NK-92 (cell line): ENCODE measurements around the gene CFAP97D2.
"Not testable (repeated sequence)": the region's sequence is repeated elsewhere in the genome, so short reads cannot be mapped to it uniquely, and the experiment has no call there.

Experiments
- DNase-seq: peaks from one replicate; lab custom pipeline; 2025; ENCODE audit not compliant: unreplicated experiment; lab: John Stamatoyannopoulos, UW

Gene CFAP97D2

GRCh38 chr13:114157869-114158495 is 21.1 kb upstream of the CFAP97D2 start:
- DNase-seq, result no peak

DNA sequence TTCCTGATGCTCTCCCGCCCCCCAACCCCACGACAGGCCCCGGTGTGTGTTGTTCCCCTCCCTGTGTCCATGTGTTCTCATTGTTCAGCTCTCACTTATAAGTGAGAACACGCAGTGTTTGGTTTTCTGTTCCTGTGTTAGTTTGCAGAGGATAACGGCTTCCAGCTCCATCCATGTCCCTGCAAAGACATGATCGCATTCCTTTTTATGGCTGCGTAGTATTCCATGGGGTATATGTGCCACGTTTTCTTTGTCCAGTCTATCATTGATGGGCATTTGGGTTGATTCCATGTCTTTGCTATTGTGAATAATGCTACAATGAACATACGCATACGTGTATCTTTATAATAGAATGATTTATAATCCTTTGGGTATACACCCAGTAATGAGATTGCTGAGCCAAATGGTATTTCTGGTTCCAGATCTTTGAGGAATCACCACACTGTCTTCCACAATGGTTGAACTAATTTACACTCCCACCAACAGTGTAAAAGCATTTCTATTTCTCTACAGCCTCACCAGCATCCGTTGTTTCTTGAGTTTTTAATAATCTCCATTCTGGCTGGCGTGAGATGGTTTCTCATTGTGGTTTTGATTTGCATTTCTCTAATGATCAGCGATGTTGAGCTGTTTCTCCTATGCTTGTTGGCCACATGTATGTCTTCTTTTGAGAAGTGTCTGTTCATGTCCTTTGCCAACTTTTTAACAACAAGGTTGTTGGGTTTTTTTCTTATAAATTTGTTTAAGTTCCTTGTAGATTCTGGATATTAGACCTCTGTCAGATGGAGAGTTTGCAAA is 20.0 kb upstream of the CFAP97D2 start:
- DNase-seq, result not testable (repeated sequence)

DNA sequence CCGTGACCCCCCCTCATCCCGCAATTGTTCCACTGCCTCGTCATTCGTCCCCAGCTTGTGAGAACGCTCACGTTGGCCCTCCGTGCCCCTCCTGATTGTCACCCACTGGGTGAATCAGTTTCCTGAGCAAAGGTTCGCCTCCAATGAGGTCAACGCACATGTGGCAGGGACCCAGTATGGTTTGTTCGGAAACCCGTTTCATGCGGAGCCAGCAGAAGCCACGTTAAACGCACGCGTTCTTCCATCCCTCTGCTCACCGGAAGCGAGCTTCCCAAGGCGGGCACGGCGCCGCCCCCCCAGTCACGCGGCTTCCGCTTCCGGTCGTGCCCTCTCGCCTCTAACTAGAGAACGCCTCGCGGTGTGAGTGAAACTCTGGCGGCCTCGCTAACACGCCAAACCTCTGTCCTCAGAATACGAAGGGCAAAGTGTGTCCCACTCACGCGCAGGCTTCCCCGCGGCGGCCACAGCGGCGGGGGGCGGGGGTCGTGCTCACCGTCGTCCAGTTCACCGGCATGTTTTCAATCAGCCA is 18.0 kb upstream of the CFAP97D2 start:
- no peak for DNase-seq

DNA sequence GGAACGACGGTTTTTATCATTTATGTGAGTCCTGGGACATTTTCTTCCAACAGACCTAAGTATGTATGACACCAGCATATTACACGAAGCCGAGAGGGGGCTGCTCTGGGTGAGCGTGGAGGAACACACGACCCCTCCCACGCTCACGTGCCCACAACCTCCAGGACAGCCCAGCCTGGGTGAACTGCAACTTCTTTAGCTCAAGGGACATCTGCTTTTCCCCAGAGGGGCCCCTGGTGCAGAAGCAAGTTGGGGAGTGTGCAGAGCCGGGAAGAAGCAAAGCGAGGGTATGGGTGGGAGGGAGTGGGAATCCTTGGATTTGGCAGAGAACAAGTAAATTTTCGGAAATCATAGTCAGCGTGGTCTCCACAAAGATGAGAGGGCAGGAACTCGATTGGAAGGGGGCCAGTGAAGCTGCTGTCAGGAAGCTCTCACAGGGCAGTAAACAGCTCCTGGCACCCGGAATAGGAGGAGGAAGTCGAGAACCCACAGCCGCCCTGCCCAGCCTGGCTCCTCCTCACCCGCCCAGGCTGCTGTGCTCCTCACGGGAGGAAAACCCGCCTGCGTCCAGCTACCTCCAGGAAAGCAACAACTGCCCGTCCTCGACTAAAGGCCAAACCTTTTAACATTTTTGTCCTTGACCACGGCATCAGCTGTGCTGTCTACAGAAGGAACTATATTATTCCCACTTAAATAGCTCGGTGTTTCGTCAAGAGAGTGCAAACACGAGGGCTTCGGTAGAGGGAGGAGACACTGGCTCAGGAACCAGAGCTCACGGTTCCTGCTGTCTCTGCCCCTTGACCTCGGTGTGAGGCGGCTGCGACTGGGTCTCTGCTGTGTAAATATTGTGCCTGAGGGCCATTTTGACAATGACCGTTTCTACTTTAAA is 17.2 kb upstream of the CFAP97D2 start:
- DNase-seq, result no peak

GRCh38 chr13:114162533-114162922 is 16.5 kb upstream of the CFAP97D2 start:
- no peak for DNase-seq

DNA sequence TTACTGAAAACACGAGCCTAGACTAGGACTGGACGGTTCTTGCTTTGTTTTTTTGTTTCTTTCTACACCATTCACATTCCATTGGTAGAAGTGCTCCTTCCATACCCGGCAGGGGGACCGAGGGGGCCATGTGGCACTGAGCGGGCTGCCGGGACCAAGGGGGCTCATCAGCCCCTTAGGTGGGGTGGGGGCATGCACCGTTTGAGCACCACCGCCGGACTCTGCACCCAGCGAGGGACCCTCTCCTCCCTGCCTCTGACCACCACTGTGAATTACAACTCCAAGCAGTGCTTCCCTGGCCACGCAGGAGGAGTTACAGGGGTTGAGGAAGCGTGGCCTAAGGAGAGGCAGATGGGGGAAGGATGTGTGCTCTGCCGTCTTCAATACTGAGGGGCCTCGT is 15.0 kb upstream of the CFAP97D2 start:
- DNase-seq, result no peak

GRCh38 chr13:114164681-114165429 is 14.2 kb upstream of the CFAP97D2 start:
- no peak for DNase-seq

GRCh38 chr13:114166381-114167131 is 12.5 kb upstream of the CFAP97D2 start:
- no peak for DNase-seq

GRCh38 chr13:114167426-114167825 is 11.6 kb upstream of the CFAP97D2 start:
- no peak for DNase-seq

GRCh38 chr13:114167885-114168284 is 11.2 kb upstream of the CFAP97D2 start:
- DNase-seq, result no peak

- no peak for DNase-seq
Measured at GRCh38 chr13:114173272-114173671, 5.8 kb upstream of the CFAP97D2 start.

GRCh38 chr13:114173745-114174144 is 5.3 kb upstream of the CFAP97D2 start:
- no peak for DNase-seq

DNA sequence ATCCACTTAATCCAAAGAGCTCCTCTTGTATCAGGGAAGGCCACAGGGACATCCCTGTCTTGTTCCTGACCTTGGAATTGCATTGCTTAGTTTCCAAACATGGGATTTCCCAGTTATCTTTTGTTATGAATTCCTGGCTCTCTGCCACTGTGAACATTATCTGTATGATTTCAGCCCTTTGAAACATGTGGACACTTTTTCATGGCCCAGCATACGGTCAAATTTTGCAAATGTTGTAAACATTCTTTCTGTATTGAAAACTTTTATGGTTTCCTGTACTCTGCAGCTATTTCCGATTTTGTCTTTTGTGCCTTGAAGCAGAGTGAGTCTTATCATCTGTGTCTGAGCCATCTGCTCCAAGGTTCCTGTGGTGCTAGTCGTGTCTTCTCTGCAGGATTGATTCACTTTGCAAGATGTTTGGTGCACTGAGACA is 4.5 kb upstream of the CFAP97D2 start:
- no peak for DNase-seq

GRCh38 chr13:114176359-114176902 is 2.6 kb upstream of the CFAP97D2 start:
- DNase-seq, result not testable (repeated sequence)

DNA sequence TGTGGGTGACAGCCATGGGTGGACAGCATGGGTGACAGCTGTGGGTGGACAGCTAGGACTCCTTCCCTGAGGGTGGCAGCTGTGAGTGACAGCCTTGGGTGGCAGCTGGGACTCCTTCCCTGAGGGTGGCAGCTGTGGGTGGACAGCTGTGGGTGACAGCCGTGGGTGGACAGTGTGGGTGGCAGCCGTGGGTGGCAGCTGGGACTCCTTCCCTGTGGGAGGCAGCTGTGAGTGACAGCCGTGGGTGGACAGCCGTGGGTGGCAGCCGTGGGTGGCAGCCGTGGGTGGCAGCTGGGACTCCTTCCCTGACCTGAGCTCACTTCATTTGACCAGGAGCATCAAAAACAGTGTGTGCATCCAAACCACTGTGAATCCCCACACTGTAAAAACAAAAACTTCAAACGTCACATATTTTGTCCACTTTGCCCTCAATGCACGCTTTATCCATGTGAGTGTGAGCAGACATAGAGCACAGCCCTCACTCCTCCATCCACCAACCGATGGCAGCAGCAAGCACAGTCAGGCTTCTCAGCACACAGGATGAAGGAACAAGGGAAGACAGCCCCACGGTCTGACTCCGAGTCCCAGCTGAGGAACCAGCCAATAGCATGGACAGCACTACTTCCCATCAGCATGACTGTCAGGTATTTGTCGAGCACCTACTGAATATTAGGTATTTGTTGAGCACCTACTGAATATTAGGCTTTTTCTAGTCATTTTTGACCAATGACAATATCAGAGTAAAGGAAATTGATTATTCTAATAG is 1.6 kb upstream of the CFAP97D2 start:
- no peak for DNase-seq

GRCh38 chr13:114185182-114185971 is 6.3 kb downstream of the CFAP97D2 start:
- DNase-seq, result no peak

DNA sequence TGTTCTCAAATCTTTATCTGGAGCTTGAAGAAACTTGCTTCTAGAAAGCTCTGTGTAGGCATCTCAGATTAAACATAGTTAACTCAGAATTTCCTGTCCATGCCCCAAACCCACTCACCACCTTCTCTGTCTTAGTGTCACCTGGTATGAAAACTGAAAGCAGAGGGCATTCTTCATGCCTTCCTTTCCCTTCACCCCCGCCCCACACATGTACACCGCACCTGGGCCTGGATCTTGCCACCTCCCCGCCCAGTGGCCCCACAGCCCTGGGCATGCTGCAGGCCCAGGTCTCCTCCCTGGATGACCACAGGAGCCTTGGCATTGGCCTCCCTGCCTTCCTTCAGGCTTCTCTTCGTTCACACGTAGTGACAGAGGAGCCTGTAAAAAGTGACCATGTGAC is 15.8 kb downstream of the CFAP97D2 start:
- no peak for DNase-seq

- DNase-seq, result no peak
Measured at GRCh38 chr13:114196629-114197028, 17.6 kb downstream of the CFAP97D2 start.
